Right renal pelvis (tissue), 4 donors: Measurements from ENCODE around the gene ARHGAP23. TPM values are rescaled to one million over a fixed set of nuclear protein-coding genes. Genes with fewer than 3 reads are reported as not detected.

Experiments
- DNase-seq, 4 donors: peaks; one replicate each; pipeline ENCODE4 v3.0.0-alpha.2; 2013; ENCODE audit warnings: low read depth in 4 of 4, low spot score in 3 of 4, missing footprints in 1 of 4
- polyA plus RNA-seq, 4 donors: library from polyadenylated mRNA; unstranded; fragments of 120-200 nt; gene quantifications; one replicate each; pipeline ENCODE4 v1.2.1, GENCODE V29; 2013; ENCODE audit not compliant: insufficient read length in 4 of 4

Gene ARHGAP23, protein sequence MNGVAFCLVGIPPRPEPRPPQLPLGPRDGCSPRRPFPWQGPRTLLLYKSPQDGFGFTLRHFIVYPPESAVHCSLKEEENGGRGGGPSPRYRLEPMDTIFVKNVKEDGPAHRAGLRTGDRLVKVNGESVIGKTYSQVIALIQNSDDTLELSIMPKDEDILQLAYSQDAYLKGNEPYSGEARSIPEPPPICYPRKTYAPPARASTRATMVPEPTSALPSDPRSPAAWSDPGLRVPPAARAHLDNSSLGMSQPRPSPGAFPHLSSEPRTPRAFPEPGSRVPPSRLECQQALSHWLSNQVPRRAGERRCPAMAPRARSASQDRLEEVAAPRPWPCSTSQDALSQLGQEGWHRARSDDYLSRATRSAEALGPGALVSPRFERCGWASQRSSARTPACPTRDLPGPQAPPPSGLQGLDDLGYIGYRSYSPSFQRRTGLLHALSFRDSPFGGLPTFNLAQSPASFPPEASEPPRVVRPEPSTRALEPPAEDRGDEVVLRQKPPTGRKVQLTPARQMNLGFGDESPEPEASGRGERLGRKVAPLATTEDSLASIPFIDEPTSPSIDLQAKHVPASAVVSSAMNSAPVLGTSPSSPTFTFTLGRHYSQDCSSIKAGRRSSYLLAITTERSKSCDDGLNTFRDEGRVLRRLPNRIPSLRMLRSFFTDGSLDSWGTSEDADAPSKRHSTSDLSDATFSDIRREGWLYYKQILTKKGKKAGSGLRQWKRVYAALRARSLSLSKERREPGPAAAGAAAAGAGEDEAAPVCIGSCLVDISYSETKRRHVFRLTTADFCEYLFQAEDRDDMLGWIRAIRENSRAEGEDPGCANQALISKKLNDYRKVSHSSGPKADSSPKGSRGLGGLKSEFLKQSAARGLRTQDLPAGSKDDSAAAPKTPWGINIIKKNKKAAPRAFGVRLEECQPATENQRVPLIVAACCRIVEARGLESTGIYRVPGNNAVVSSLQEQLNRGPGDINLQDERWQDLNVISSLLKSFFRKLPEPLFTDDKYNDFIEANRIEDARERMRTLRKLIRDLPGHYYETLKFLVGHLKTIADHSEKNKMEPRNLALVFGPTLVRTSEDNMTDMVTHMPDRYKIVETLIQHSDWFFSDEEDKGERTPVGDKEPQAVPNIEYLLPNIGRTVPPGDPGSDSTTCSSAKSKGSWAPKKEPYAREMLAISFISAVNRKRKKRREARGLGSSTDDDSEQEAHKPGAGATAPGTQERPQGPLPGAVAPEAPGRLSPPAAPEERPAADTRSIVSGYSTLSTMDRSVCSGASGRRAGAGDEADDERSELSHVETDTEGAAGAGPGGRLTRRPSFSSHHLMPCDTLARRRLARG (N-terminal part only)
- 10 to 100 TPM; 52.0 to 68.4 (median 60.2) TPM for polyA plus RNA-seq

DNA sequence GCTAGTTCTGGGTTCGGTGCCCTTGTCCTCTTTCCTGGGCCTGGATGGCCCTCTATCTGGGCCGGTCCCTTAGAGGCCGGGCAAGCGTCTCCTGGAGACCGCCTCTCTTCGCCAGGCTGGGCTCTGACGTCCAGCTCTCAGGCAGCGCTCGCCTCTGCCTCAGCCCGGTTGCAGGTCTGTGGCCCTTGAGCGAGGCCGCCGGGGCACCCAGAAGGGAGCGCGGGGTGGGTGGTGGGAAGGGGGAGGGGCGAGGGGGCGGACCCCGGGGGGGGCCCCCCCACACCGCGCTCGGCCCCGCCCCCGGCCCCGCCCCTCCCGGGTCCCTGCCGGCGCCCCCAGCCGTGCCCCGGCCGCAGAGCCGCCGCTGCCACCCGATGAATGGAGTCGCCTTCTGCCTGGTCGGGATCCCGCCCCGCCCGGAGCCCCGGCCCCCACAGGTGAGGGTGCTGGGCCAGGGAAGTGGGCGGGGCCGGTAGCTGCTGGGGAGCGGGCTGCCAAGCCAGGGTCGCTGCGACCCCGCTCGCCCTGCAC, at the start of gene ARHGAP23:
Gene ARHGAP23 (plus strand): TSS at position 353 of the 531 bp plus-strand sequence. CDS start 22 bp downstream, at position 375.
- DNase-seq, result no peak

GRCh38 chr17:38379448-38379847, 48.8 kb upstream of the ARHGAP23 start:
- no peak for DNase-seq

GRCh38 chr17:38395090-38395489, 33.2 kb upstream of the ARHGAP23 start:
- DNase-seq, result no peak

- no peak for DNase-seq
Observed at GRCh38 chr17:38397227-38397626, 31.0 kb upstream of the ARHGAP23 start.

DNA sequence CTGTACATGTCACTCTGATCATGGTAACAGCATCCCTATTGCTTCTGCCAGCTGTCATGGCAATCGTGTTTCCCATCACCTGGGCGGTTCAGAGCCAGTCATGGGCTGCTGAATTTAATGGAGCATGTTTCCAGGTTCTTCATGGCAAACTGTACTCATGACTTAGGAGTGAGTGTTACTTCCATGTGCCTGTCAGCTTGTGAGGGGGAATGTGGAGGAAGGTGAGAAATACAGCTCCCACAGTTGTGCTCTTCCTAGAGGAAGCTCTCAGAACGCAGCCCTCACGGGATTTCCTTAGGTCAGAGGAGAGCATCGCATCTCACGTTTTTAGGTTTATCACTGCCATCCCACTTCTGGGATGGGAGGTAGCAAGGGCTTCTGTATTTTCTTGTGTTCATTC, 28.0 kb upstream of the ARHGAP23 start:
- DNase-seq, result no peak

DNA sequence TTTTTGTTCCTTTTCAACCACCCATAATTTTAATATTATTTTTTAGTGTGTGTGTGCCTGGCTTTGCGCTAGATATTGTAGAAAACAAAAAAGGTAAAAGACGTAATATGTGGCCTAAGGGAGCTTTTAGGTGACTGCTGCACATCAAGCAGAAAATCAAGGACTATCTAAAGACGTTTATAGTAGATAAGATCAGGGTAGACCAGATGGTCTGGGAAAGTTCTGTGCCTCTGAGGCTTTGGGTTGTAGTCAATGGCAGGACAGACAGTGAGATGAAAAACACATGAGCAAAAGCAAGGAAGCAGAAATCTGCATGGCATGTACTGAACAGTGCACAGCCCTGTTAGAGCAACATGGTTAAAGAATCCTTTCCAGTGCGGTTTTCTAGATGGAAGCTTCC, 26.8 kb upstream of the ARHGAP23 start:
- DNase-seq, result no peak

DNA sequence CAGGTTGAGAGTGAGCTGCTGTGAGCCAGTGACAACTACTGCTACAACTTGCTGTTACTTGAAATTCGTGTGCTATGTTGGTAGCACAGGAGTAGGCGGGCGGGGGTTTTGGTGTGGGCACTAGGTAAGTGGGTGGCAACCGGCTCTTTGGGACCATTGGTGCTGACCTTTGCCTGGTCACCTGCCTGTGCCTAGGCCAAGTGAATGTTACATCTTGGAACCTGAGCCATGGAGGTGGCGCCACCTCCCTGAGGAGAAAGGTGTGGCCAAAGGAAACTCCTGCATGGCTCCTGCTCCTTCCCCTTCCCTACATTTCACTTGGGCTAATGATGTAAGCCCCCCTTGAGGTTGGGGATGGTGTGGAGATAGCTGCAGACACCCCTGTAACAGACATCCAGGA, 25.4 kb upstream of the ARHGAP23 start:
- DNase-seq, result no peak

GRCh38 chr17:38403491-38403890, 24.8 kb upstream of the ARHGAP23 start:
- peak in 1 of 4 donors; percentile 31 for DNase-seq

DNA sequence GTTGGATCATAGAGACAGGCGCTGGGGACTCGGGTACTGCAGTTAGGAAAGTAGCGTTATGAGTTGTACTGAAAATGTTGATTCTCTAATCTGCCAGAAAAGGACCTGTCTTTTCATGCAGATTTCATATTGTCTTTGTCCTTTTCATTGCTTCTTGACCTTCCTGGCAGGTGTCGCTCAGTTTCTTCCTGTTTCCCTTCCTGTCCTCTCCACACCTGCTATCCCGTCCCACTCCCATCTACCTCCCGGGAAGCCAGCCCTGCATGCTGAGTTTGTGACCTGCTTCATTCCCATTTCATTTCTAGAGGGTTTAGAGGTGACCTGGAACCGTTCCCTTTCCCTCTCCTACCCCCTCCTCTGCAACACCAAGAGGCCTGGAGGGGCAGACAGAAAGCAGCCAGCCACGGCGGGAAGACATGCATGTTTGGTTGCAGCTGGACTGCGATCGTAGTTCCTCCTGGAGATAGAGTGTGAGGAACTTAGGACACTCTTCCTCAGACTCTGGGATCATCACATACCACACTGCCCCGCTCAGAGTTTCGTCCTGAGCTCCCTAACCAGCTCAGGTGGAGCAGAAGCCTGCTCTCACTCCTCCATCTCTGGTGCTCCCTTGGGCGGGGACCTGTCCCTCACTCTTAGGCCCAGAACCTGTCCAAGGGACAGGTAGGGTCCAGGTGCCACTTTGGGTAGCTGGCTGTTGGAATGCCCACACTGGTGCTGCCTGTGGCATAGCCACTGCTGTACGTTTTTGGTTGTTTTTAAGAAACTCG, 23.9 kb upstream of the ARHGAP23 start:
- no peak for DNase-seq

DNA sequence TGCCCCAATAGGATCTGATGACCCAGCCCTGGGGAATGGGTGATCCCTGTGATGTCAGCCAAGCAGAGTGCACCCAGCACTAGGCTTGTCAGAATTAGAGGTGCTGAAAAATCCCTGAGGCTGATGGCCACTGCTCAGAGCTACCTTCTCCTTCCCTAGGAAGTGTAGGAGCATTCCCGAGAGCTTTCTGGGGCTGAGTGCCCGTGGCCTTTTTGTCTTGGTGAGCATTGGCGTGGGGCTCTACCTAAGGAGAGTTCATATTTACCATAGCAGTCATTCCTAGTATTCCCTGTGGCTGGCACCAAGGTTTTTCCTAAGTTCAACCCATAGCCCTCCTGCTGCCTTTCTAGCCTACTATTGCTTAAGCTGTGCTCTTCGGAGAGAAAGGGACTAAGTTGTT, 22.6 kb upstream of the ARHGAP23 start:
- DNase-seq, result no peak

DNA sequence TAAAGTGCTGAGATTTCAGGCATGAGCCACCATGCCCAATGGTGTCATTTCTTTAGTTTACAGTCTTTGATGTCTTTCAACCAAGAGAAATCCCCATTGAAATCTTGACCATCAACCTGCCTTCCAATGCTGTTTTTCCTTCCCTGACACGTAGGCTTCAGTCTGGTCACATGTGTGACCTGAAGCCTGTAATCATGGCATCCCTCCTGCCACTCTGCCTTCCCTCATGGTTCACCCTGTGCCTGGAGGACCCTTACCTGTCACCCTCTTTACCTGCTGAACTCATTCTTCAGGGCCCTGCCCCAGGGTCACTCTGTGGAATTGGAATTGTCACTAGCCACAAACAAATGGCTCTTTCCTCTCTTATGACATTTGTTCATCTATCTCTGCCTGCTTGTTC, 18.1 kb upstream of the ARHGAP23 start:
- DNase-seq, result no peak

- DNase-seq, result no peak
Observed at GRCh38 chr17:38415250-38416194, 12.7 kb upstream of the ARHGAP23 start.

GRCh38 chr17:38416840-38417209, 11.4 kb upstream of the ARHGAP23 start:
- no peak for DNase-seq

DNA sequence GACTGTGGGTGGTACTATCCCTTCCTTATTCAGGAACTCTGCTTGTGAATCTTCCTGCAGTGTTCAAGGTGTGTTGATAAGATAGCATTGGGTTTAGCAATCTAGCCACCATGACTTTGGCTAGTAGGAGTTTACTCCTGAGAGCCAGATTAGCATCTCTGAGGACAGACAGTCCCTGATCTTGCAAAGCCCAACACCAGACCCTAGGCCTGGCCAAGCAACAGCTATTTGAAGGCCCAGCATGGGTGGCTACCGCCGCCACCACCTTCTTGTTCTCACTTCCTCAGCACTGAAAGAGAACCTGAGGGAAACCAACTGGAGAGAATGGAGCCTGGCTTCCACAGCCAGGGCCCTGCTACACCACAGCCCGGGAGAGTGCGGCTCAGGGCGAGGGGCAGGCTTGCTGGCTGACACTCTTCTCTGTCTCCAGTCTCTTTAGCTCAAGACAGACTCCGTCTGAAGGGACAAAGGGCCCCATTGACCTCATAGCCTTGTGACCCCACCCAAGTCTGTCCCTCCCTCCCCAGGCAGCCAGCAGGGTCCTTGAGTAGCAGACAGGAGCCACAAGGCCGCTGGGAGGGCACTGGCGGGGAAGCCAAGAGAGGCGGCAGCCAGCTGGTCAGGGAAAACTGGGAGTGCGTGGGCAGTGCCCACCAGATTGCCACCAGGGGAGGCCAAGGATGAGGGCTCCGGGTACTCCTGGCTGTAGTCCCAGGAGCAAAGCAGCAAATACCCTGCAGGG, 10.9 kb upstream of the ARHGAP23 start:
- DNase-seq, result no peak

DNA sequence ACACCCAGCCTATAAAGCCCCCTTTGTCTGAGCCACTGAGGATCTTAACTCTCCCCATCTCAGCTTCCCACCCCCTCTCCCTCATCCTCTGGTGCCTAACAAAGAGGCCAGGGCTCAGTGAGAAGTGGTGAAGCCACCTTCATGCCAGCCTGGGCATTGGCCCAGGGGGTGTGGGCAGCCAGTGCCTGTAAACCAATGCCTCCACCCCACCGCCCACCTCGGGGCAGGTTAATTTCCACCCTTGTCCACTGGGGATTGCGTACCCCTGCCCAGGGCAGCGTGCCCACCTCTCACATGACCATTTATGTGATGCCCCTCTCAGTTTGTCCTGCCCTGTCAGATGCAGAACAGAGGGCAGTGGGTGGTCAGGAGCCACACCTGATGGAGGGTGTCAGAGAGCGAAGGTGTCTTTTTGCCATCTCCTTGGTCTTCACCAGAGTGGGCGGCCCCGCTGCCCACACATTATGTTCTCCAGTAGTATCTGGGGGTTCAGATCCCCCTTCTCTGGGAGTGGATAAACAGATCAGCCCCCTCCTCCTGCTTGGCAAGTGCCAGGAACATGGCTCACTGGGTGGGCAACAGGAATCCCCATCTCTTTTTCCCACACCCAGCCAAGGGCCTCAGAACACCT, 10.1 kb upstream of the ARHGAP23 start:
- no peak for DNase-seq

GRCh38 chr17:38418693-38419507, 9.4 kb upstream of the ARHGAP23 start:
- DNase-seq, result no peak
